ENCODE data around the gene SEZ6L.

DNA sequence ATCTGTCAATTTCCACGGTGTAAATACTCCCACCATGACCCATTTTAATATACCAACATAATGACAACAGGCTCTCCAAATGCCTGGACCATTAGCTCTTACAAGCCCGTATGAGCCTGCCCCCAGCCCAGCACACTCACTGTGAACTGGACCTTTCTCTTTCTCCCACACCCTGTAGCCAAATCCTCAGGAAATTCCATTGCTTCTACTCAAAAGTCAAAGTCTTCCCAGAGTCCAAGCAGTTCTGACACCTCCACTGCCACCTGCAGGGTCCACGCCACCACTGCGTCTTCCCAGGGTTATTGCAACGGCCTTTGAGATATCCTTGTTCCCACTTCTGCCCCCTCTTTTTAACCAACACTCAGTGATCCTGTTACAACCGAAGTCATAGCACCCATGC lies 149.7 kb downstream of the SEZ6L start:
- TF ChIP-seq, protein P1, sequence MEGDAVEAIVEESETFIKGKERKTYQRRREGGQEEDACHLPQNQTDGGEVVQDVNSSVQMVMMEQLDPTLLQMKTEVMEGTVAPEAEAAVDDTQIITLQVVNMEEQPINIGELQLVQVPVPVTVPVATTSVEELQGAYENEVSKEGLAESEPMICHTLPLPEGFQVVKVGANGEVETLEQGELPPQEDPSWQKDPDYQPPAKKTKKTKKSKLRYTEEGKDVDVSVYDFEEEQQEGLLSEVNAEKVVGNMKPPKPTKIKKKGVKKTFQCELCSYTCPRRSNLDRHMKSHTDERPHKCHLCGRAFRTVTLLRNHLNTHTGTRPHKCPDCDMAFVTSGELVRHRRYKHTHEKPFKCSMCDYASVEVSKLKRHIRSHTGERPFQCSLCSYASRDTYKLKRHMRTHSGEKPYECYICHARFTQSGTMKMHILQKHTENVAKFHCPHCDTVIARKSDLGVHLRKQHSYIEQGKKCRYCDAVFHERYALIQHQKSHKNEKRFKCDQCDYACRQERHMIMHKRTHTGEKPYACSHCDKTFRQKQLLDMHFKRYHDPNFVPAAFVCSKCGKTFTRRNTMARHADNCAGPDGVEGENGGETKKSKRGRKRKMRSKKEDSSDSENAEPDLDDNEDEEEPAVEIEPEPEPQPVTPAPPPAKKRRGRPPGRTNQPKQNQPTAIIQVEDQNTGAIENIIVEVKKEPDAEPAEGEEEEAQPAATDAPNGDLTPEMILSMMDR (IDR thresholded peaks at IDR 0.05; ENCODE audit: borderline replicate concordance, extremely low read depth, low read length, poor library complexity, severe bottlenecking): peak; percentile 55
- no peak for TF ChIP-seq EZH2 (IDR thresholded peaks at IDR 0.05; ENCODE audit: borderline replicate concordance, low read depth, low read length, severe bottlenecking)

All from DND-41 (cell line).